Hepatocyte (in vitro differentiated cells): Measurements from ENCODE around the gene LEPR. TPM values are rescaled to one million over a fixed set of nuclear protein-coding genes. Genes with fewer than 3 reads are reported as not detected.

Experiments
- DNase-seq: peaks from one replicate; pipeline ENCODE4 v3.0.0-alpha.2; 2016; ENCODE audit warnings: low spot score
- H2AFZ ChIP-seq: fragments of 200-600 bp; sonication (generic); 2 replicates; pipeline ENCODE4 v1.6.0; 2016; ENCODE audit warnings: antibody characterized with exemption, mild to moderate bottlenecking
- H3K27ac ChIP-seq: fragments of 200-600 bp; sonication (generic); 2 replicates; pipeline ENCODE4 v1.5.1; 2016; ENCODE audit warnings: mild to moderate bottlenecking
- H3K27me3 ChIP-seq: fragments of 200-600 bp; sonication (generic); 2 replicates; pipeline ENCODE4 v1.6.1; 2016
- H3K36me3 ChIP-seq: fragments of 200-600 bp; sonication (generic); replicated peaks from 2 replicates; pipeline ENCODE4 v1.5.1; 2016; ENCODE audit warnings: low read depth; ENCODE audit not compliant: insufficient read depth
- H3K4me1 ChIP-seq: fragments of 200-600 bp; sonication (generic); 2 replicates; pipeline ENCODE4 v1.5.1; 2016; ENCODE audit warnings: mild to moderate bottlenecking, moderate library complexity; ENCODE audit not compliant: insufficient read depth
- H3K4me2 ChIP-seq: fragments of 200-600 bp; sonication (generic); 2 replicates; pipeline ENCODE4 v1.6.0; 2016
- H3K4me3 ChIP-seq: fragments of 200-600 bp; sonication (generic); 2 replicates; pipeline ENCODE4 v1.5.1; 2016; ENCODE audit warnings: mild to moderate bottlenecking
- H3K79me2 ChIP-seq: fragments of 200-600 bp; sonication (generic); 2 replicates; pipeline ENCODE4 v1.6.0; 2017; ENCODE audit warnings: mild to moderate bottlenecking
- H3K9me2 ChIP-seq: fragments of 200-600 bp; sonication (generic); replicated peaks from 2 replicates; pipeline ENCODE4 v1.6.0; 2017; ENCODE audit warnings: mild to moderate bottlenecking; ENCODE audit not compliant: insufficient read depth
- H3K9me3 ChIP-seq: fragments of 200-600 bp; sonication (generic); 2 replicates; pipeline ENCODE4 v1.5.1; 2016; ENCODE audit warnings: low read depth, mild to moderate bottlenecking
- H4K20me1 ChIP-seq: fragments of 200-600 bp; sonication (generic); 2 replicates; pipeline ENCODE4 v1.6.0; 2016; ENCODE audit warnings: mild to moderate bottlenecking; ENCODE audit not compliant: insufficient read depth, poor library complexity, severe bottlenecking
- EZH2 ChIP-seq: fragments of 200-600 bp; sonication (generic); IDR thresholded peaks from 2 replicates; pipeline ENCODE4 v1.6.1; 2016; ENCODE audit warnings: antibody characterized with exemption, mild to moderate bottlenecking, borderline replicate concordance
- EZH2phosphoT487 ChIP-seq: fragments of 200-600 bp; sonication (generic); IDR thresholded peaks from one replicate; pipeline ENCODE4 v1.6.1; 2018; ENCODE audit warnings: antibody characterized with exemption, mild to moderate bottlenecking, low read depth, moderate library complexity; ENCODE audit not compliant: unreplicated experiment, severe bottlenecking
- WGBS: methylation state at CpG from one replicate; pipeline ENCODE4 v1.1.6; 2016; ENCODE audit warnings: low lambda C conversion rate; ENCODE audit errors: missing lambda C conversion rate; 5-methylcytosine and 5-hydroxymethylcytosine counted together
- polyA plus RNA-seq: library from polyadenylated mRNA; unstranded; fragments of >200 nt; fragmentation: Nextera tagmentation; extraction: Ambion mirVana; gene quantifications from 2 replicates; pipeline ENCODE4 v1.2.1, GENCODE V29; 2016
- total RNA-seq: library from RNA; depleted of rRNA; stranded (reverse); fragments of >200 nt; gene quantifications from 2 replicates; pipeline ENCODE4 v1.2.3, GENCODE V29; 2014
- TF ChIP-seq, protein P1 (sequence below): fragments of 200-600 bp; sonication (generic); IDR thresholded peaks from 2 replicates; pipeline ENCODE4 v1.5.1; 2016; ENCODE audit warnings: antibody characterized with exemption, mild to moderate bottlenecking; ENCODE audit not compliant: poor library complexity

LEPR gene
- total and polyA plus RNA-seq, 2 experiments from 2014 or later = 1.3 to 6.1 TPM

DNA sequence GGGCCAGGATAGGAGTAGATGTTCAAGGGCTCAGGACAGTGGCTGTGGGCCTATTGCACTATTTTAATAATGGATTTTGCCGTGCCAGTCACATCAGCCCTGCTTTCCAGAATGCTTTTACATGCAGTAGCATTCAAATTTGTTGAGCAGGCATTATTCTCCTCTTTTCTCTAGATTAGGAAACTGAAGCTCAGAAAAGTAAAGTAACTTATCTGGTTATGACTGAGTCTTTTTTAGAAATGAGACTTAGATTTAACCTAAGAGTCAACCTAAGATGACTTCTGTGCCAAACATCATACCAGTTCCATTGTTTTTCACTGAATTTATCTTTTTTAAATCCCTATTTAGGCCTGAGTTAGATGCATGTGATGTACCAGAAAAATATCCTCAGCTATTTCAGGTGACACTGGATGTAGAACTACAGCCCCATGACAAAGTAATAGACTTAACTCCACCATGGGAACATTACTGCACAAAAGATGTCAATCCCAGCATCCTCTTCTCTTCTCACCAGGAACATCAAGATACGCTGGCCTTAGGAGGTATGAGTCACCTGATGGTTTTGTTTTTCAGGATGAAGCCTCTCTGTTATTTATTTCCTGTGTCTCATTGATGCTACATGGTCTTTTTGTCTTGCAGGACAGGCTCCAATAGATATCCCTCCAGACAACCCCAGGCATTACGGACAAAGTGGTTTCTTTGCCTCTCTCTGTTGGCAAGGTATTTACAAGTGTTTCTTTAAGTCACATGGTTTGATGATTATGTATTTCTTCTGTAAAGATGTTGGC lies 31.4 kb upstream of the LEPR start:
- no peak overlapping the region for H3K27ac ChIP-seq
- H3K36me3 ChIP-seq = no peaks in the 10 kb centered on the region
- H3K9me2 ChIP-seq = no peaks in the 10 kb centered on the region
- H3K4me2 ChIP-seq = no peak overlapping the region
- no peaks in the 10 kb centered on the region for H3K4me1 ChIP-seq
- 99% methylated on average over 3 of the region's 3 CpGs for WGBS
- no peak for DNase-seq
- no peaks in the 10 kb centered on the region for H3K9me3 ChIP-seq
- H4K20me1 ChIP-seq = no peaks in the 10 kb centered on the region
- TF ChIP-seq, protein P1, sequence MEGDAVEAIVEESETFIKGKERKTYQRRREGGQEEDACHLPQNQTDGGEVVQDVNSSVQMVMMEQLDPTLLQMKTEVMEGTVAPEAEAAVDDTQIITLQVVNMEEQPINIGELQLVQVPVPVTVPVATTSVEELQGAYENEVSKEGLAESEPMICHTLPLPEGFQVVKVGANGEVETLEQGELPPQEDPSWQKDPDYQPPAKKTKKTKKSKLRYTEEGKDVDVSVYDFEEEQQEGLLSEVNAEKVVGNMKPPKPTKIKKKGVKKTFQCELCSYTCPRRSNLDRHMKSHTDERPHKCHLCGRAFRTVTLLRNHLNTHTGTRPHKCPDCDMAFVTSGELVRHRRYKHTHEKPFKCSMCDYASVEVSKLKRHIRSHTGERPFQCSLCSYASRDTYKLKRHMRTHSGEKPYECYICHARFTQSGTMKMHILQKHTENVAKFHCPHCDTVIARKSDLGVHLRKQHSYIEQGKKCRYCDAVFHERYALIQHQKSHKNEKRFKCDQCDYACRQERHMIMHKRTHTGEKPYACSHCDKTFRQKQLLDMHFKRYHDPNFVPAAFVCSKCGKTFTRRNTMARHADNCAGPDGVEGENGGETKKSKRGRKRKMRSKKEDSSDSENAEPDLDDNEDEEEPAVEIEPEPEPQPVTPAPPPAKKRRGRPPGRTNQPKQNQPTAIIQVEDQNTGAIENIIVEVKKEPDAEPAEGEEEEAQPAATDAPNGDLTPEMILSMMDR = no peak
- no peak for TF ChIP-seq EZH2
- TF ChIP-seq EZH2phosphoT487 = no peak
- H3K27me3 ChIP-seq = no peaks in the 10 kb centered on the region
- no peaks in the 10 kb centered on the region for H3K79me2 ChIP-seq
- H2AFZ ChIP-seq = no peak overlapping the region
- H3K4me3 ChIP-seq = no peak overlapping the region

DNA sequence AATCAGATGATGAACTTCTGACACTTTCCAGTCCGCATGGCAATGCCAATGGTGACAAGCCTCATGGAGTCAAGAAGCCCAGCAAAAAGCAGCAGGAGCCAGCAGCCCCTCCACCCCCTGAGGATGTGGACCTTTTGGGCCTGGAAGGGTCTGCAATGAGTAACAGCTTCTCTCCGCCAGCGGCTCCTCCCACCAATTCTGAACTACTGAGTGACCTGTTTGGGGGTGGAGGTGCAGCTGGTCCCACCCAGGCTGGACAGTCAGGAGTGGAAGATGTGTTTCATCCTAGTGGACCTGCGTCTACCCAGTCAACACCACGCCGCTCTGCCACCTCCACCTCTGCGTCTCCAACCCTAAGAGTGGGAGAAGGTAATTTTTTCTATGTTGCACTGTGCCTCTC lies 28.0 kb upstream of the LEPR start:
- Histone ChIP-seq H3K79me2 (no peaks in the 10 kb centered on the region), H3K4me1 (no peaks in the 10 kb centered on the region), H3K4me2 (no peak overlapping the region), H3K9me2 (no peaks in the 10 kb centered on the region), H2AFZ (no peak overlapping the region), H3K27me3 (no peaks in the 10 kb centered on the region), H3K9me3 (no peaks in the 10 kb centered on the region), H3K4me3 (no peak overlapping the region), H3K36me3 (no peaks in the 10 kb centered on the region), H3K27ac (no peak overlapping the region), H4K20me1 (no peaks in the 10 kb centered on the region)
- DNase-seq = no peak
- TF ChIP-seq EZH2phosphoT487 = no peak
- TF ChIP-seq, protein P1 = no peak
- no peak for TF ChIP-seq EZH2
- over 99% methylated on average over 7 of the region's 7 CpGs for WGBS

DNA sequence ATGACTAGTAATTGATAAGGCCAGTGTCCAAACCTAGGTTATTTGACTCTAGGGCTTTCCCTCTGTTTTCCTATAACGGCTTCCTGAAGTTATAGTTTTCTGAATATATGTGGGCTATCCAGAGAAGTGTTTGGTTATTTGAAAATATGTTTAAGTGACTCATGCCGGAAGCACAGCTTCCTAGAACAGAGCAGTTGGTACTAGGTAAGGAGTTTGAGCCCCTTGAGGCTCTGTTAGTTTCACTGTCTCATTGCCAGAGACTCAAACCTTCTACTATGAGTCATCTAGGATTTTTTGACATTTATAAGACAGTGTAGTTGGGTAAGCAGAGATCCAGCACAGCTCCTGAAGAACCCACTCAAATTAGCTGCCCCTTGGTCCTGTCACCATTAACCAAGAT lies 27.1 kb upstream of the LEPR start:
- Histone ChIP-seq H3K79me2 (no peaks in the 10 kb centered on the region), H3K36me3 (no peaks in the 10 kb centered on the region), H3K27ac (no peak overlapping the region), H3K27me3 (no peaks in the 10 kb centered on the region), H3K4me2 (no peak overlapping the region), H3K4me3 (no peak overlapping the region), H3K9me3 (no peaks in the 10 kb centered on the region), H2AFZ (no peak overlapping the region), H4K20me1 (no peaks in the 10 kb centered on the region), H3K9me2 (no peaks in the 10 kb centered on the region), H3K4me1 (no peaks in the 10 kb centered on the region)
- DNase-seq = no peak
- WGBS = 95% methylated on average over 2 of the region's 2 CpGs
- TF ChIP-seq, protein P1 = no peak
- TF ChIP-seq EZH2phosphoT487 (no peak), EZH2 (no peak)

DNA sequence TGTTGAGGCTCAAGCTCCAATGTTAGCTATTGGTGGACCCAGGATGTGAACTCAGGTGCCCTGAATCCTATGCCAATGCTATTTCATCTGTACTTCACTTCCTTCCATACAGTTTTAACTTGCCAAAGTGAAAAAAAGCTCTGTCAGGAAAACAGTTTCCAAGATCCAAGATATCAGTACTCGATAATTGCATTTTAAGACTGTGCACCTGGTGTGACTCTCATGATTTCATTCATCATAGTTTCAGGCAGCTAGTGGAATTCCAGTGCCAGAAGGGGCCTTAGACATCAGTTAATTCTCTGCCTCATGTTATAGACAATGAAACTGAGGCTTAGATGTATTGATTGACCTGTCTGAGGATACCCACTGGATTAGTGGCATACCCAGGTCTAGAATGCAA lies 26.5 kb upstream of the LEPR start:
- DNase-seq = no peak
- TF ChIP-seq, protein P1 = no peak
- TF ChIP-seq EZH2phosphoT487 = no peak
- no peak for TF ChIP-seq EZH2
- WGBS = 86% methylated on average over 1 of the region's 1 CpG

More for the DNA sequence above, 26.5 kb upstream of the LEPR start:
- Histone ChIP-seq H4K20me1 (no peaks in the 10 kb centered on the region), H2AFZ (no peak overlapping the region), H3K27ac (no peak overlapping the region), H3K4me2 (no peak overlapping the region), H3K36me3 (no peaks in the 10 kb centered on the region), H3K27me3 (no peaks in the 10 kb centered on the region), H3K79me2 (no peaks in the 10 kb centered on the region), H3K4me3 (no peak overlapping the region), H3K9me3 (no peaks in the 10 kb centered on the region), H3K4me1 (no peaks in the 10 kb centered on the region), H3K9me2 (no peaks in the 10 kb centered on the region)
